NCI-H748 (cell line): ENCODE measurements around the gene TMC3.

Experiments
- DNase-seq: peaks from one replicate; lab custom pipeline; 2025; ENCODE audit not compliant: unreplicated experiment; lab: John Stamatoyannopoulos, UW

The TMC3 gene

DNA sequence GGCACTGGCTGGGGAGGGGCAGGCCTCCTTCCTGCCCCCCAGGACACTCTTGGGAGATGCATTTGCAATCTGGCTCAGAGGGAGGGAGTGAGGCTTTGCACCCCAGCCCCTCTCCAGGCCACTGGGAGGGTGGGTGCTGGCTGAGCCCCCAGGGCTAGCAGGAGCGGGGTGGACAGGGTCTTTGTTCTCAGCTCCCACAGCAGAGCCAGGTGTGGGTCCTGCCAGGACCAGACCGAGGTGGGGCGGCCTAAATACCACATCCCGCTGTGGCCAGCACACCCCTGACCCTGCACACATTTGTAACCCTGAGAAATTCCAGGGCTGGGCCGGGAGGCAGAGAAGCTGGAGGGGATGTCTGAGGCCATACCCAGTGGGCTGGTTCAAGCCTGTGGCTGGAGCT, 91.1 kb downstream of the TMC3 start:
- DNase-seq = no peak

DNA sequence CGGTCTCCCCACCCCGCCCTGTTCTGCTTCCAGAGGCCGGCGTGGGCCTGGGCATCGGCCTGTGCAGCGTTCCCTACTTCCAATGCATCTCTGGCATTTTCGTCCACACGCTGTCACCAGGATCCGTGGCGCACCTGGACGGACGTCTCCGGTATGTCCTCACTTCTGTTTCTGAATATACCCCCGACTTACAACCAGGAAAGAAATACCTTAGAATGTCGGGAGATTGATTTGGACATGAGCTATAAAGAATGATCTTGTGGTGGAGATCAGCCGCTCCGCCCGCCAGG, 91.5 kb downstream of the TMC3 start:
- DNase-seq = no peak

DNA sequence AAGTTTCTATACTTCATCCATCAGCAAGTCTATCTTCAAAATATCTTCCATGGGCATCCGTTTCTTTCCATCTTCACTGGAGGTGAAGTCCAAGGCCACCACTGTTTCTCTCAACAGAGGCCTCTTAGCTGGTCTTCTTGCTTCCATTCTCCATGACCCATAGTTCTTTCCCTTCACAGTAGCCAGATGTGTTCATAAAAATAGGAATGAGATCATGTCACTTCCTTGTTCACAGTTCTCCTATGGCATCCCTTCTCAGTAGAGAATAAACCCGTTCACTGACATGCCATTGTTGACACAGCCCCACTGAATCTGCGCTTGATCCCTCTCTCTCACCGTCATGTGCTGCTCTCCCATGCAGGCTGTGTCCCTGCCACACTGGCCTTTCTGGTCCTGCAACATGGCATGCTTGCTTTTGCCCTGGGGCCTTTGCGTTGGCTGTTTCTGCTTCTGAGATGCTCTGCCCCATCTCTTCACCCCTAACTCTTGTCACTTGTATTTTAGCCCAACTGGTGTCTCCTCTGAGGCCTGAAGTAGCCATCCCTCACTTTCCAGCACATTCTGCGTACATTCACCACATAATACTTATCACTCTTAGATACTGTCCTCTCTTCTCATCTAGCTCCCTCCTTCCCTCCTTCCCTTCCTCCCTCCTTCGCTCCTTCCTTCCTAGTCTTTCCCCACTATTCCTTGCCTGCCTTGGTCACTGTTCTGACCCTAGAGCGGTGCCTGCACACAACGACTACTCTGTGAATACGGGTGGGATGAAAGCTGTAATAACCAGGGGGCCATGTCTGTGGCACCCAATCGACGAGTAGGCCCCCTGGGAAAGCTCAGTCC, 92.0 kb downstream of the TMC3 start:
- DNase-seq = no peak

DNA sequence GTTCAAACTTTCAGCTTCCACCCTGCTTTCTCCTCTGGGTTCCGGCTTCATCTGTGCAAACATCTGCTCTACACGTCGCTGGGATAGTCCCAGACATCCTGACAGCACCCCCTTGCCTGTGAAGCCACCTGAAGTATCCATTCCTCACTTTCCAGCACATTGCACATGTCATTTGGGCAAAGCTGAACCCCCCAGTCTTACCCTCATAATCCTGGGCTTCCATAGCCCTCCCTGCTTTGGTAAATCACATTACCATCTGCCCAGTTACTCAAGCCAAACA, 92.6 kb downstream of the TMC3 start:
- DNase-seq = no peak
